ENCODE data around the gene HSPB8.

Gene HSPB8

GRCh38 chr12:119136811-119137410 is 41.8 kb upstream of the HSPB8 start:
- no peak for TF ChIP-seq CTCF (conservative IDR thresholded peaks at IDR 0.05; ENCODE audit: low read depth, low read length)
- no peaks in the 10 kb centered on the region for H3K79me2 ChIP-seq (ENCODE audit: insufficient read depth, low read depth)
- H3K4me1 ChIP-seq (ENCODE audit: low read depth, poor library complexity, severe bottlenecking): no peaks in the 10 kb centered on the region
- no peak overlapping the region for H2AFZ ChIP-seq (ENCODE audit: low read depth)
- no peak overlapping the region for H3K9ac ChIP-seq
- no peak overlapping the region for H3K4me2 ChIP-seq
- H3K36me3 ChIP-seq (ENCODE audit: insufficient read depth): no peaks in the 10 kb centered on the region
- no peak overlapping the region for H3K27ac ChIP-seq
- no peaks in the 10 kb centered on the region for H4K20me1 ChIP-seq (ENCODE audit: insufficient read depth)
- H3K4me3 ChIP-seq (IDR thresholded peaks at IDR 0.05; ENCODE audit: insufficient read depth, low read depth, low read length): no peak overlapping the region
- no peaks in the 10 kb centered on the region for H3K27me3 ChIP-seq (ENCODE audit: insufficient read depth, low read depth)

- Histone ChIP-seq H3K27me3 (ENCODE audit: insufficient read depth, low read depth) (no peaks in the 10 kb centered on the region), H4K20me1 (ENCODE audit: insufficient read depth) (no peaks in the 10 kb centered on the region), H2AFZ (ENCODE audit: low read depth) (no peak overlapping the region), H3K27ac (no peak overlapping the region), H3K4me3 (IDR thresholded peaks at IDR 0.05; ENCODE audit: insufficient read depth, low read depth, low read length) (no peak overlapping the region), H3K4me1 (ENCODE audit: low read depth, poor library complexity, severe bottlenecking) (no peaks in the 10 kb centered on the region), H3K9ac (no peak overlapping the region), H3K4me2 (no peak overlapping the region), H3K36me3 (ENCODE audit: insufficient read depth) (no peaks in the 10 kb centered on the region), H3K79me2 (ENCODE audit: insufficient read depth, low read depth) (no peaks in the 10 kb centered on the region)
- TF ChIP-seq CTCF (conservative IDR thresholded peaks at IDR 0.05; ENCODE audit: low read depth, low read length): no peak
Measured at GRCh38 chr12:119139448-119139847, 39.3 kb upstream of the HSPB8 start.

GRCh38 chr12:119145367-119145766 is 33.4 kb upstream of the HSPB8 start:
- Histone ChIP-seq H3K27ac (no peak overlapping the region), H3K4me1 (ENCODE audit: low read depth, poor library complexity, severe bottlenecking) (no peaks in the 10 kb centered on the region), H2AFZ (ENCODE audit: low read depth) (no peak overlapping the region), H4K20me1 (ENCODE audit: insufficient read depth) (no peaks in the 10 kb centered on the region), H3K36me3 (ENCODE audit: insufficient read depth) (no peaks in the 10 kb centered on the region), H3K79me2 (ENCODE audit: insufficient read depth, low read depth) (no peaks in the 10 kb centered on the region), H3K4me3 (IDR thresholded peaks at IDR 0.05; ENCODE audit: insufficient read depth, low read depth, low read length) (no peak overlapping the region), H3K27me3 (ENCODE audit: insufficient read depth, low read depth) (no peaks in the 10 kb centered on the region), H3K4me2 (no peak overlapping the region), H3K9ac (no peak overlapping the region)
- TF ChIP-seq CTCF (conservative IDR thresholded peaks at IDR 0.05; ENCODE audit: low read depth, low read length): no peak

- Histone ChIP-seq H2AFZ (ENCODE audit: low read depth) (no peak overlapping the region), H3K4me2 (no peak overlapping the region), H3K79me2 (ENCODE audit: insufficient read depth, low read depth) (no peaks in the 10 kb centered on the region), H3K4me1 (ENCODE audit: low read depth, poor library complexity, severe bottlenecking) (no peaks in the 10 kb centered on the region), H4K20me1 (ENCODE audit: insufficient read depth) (no peaks in the 10 kb centered on the region), H3K4me3 (IDR thresholded peaks at IDR 0.05; ENCODE audit: insufficient read depth, low read depth, low read length) (no peak overlapping the region), H3K27ac (no peak overlapping the region), H3K36me3 (ENCODE audit: insufficient read depth) (no peaks in the 10 kb centered on the region), H3K9ac (no peak overlapping the region), H3K27me3 (ENCODE audit: insufficient read depth, low read depth) (no peaks in the 10 kb centered on the region)
- TF ChIP-seq CTCF (conservative IDR thresholded peaks at IDR 0.05; ENCODE audit: low read depth, low read length): no peak
Measured at GRCh38 chr12:119147847-119148448, 30.8 kb upstream of the HSPB8 start.

Data from KMS-11 (cell line).